Medulla oblongata (tissue), 1 donor: ENCODE measurements around the gene SCD5.

ENCODE experiments used
- DNase-seq: peaks from one replicate; pipeline ENCODE4 v3.0.0-alpha.2; 2015; ENCODE audit errors: extremely low spot score

SCD5 gene

GRCh38 chr4:82797040-82797404 is 1.6 kb downstream of the SCD5 start:
- peak; percentile 69 for DNase-seq

GRCh38 chr4:82792912-82793649 is 5.5 kb downstream of the SCD5 start:
- DNase-seq: peak; percentile 90

DNA sequence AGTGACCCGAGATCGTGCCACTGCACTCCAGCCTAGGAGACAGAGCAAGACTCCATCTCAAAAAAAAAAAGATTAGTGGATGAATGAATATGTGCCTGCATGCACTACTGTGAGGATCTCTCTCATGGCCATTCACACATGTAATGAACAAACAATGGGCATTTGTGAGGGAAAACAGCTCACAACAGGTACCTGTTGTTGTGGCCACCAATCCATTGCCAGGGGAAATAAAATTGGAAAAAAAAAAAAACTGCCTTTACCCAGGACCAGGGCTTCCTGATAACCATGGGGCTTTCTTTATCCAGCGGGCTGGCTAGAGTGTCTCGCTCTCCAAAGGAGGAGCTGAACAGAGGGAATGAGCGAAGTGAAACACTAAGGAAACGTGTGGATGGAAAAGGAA is 7.4 kb downstream of the SCD5 start:
- DNase-seq: no peak

GRCh38 chr4:82790060-82790660 is 8.4 kb downstream of the SCD5 start:
- DNase-seq: no peak

DNA sequence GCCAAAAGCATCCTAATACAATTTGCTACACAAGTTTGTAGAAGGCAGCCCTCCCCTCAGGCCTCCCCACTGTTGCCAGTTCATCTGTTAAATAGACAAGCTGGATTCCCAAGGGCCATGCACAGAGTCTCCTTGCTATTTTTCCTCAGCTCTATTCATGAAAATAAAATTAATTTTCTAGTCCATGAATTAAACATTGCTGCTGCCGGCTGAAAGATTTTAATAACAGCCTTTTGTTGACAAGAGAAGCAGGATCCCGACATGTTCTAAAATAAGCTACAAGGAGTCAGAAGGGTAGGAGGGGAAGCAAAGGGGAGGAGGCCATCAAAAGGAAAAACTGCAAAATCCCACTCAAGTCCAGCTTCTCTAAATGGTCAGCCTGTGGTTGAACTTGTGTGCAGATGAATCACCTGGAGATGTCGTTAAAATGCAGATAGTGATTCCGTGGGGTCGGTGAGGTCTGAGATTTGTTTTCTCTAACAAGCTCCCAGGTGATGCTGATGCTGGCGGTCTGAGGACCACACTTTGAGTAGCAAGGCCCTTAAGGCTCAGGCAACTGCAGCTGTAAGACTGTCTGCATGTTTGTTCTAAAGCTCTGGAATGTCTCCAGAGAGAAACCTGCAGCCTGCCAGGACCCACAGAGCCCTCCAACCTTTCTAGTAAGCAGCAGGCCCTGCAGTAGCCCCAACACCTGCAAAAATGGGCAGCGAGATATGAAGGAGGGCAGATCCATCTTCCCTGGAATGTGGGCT is 9.4 kb downstream of the SCD5 start:
- DNase-seq: no peak

- no peak for DNase-seq
These were observed 11.3 kb downstream of the SCD5 start for GRCh38 chr4:82787342-82787741.

DNA sequence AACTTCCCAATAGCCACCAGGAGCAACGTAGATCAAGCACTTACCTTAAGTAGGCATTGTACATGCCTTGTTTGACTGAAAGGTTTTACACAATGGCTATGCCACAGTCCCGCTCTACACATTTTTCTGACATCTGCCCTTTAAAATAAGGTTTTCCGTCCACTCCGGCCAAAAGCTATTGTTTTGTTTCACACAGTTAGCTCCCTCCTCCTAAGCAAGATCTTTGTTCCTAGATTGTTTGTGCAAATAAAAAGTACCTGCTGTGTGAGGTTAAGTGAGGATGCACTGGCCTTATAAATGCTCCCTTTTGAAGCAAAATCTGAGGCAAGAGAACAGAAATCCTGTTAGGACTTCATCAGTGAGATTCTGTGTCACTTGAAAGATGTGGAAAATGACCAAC is 11.8 kb downstream of the SCD5 start:
- DNase-seq: no peak

- no peak for DNase-seq
These were observed 12.8 kb downstream of the SCD5 start for GRCh38 chr4:82785611-82786400.

DNA sequence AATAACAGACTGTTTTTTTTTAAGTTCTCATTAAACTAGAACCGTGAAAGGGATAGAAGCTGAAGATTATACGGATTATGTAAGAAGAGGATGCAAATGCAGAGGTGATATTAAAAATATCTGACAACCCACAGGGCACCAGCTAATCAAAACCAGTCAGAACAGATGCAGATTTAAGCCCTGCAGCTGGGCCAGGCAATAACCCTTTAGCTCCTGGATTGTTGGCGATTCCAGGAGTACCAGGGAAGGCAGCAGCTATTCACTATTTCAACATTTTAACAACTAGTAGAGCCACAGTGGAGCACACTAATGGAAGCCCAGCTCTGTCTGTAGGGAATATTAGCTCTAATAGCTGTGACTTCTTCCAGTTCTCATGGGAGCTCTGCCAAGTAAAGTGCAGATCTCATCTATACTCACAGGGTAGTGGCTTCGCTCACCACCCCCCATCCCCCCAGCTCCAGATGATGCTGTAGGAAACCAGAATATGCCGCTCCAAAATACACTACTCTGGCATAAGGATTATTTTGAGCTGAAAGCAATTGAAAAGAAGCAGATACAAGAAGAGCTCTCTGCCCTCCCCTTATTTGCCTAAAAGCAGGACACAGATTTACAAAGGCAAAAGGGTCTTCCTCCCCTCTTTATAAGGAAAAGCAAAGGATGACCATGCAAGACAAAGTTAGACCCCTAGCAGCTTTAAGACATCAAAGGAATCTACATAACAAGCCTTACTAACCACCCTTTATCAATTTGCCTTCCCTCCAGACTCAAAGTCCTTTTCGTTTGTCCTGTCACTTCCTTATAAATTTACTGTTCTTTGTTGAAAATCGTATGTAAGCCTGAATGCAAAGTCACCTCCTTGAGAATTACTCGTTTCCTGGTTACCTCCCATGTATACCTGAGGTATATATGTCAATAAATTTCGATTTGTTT is 13.7 kb downstream of the SCD5 start:
- DNase-seq: no peak

DNA sequence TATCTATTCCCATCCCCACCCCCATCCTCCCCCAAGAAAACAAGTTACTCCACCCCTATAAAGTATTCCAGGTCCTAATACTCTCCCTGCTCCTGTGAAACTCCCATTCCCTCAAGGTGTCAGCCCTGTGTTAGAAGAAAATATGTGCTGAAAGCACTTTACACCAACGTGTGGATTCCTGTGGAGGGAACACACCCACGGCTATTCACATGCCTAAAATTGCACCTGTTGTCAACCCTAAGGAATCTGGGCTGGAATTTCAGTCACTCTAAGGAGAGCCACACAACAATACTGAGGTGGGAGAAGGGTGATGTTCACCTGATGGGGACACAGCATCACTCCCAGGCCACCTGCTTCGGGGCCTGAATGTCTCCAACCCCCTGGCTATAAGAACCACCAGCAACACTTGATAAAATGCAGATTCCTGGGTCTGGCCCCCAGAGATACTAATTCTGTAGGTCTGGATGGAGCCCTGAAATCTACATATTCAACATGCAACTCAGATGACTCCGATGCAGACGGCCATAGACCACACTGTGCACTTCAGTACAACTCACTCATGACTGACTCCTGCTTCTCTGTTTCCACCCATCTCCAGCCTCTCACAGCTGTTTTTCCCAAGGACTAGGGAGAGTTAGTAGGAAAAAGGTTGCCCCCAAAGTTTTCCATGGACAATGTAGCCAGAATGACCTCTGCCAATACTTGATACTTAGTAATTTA is 15.8 kb downstream of the SCD5 start:
- no peak for DNase-seq

- DNase-seq: peak; percentile 81
These were observed 17.8 kb downstream of the SCD5 start for GRCh38 chr4:82780752-82781231.

GRCh38 chr4:82780170-82780751 is 18.3 kb downstream of the SCD5 start:
- DNase-seq: no peak

DNA sequence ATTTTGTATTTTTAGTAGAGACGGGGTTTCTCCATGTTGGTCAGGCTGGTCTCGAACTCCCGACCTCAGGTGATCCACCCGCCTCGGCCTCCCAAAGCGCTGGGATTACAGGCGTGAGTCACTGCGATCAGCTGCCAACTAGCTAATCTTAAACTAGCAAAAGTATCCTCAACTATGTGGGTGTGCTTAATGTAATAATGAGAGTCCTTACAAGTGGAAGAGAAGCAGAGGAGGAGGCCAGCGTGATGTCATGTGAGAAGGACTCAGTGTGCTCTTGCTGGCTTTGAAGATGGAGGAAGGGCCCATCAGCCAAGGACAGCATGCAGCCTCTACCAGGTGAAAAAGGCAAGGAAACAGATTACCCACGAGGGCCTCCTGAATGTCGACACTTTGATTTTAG is 19.6 kb downstream of the SCD5 start:
- DNase-seq: no peak

DNA sequence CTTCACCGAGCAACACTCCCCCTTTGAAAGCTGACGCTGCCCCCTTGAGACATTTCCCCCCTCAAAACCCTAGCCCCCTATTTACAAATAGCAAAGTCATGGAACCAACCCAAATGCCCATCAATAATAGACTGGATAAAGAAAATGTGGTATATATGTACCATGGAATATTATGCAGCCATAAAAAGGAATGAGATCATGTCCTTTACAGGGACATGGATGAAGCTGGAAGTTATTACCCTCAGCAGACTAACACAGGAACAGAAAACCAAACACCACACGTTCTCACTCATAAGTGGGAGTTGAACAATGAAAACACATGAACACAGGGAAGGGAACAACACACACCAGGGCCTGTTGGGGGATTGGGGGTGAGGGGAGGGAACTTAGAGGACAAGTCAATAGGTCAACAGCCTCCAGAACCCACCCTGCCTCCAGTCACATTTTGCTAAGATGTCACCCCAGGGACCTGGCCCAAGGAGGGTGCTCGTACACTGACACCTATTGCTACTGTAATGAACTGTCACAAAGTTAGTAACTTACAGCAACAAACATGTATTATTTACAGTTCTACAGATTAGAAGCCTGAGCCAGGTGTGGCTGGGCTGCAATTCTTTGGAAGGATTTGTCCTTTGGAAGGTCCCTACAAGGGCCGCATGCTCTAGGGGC is 20.6 kb downstream of the SCD5 start:
- no peak for DNase-seq

DNA sequence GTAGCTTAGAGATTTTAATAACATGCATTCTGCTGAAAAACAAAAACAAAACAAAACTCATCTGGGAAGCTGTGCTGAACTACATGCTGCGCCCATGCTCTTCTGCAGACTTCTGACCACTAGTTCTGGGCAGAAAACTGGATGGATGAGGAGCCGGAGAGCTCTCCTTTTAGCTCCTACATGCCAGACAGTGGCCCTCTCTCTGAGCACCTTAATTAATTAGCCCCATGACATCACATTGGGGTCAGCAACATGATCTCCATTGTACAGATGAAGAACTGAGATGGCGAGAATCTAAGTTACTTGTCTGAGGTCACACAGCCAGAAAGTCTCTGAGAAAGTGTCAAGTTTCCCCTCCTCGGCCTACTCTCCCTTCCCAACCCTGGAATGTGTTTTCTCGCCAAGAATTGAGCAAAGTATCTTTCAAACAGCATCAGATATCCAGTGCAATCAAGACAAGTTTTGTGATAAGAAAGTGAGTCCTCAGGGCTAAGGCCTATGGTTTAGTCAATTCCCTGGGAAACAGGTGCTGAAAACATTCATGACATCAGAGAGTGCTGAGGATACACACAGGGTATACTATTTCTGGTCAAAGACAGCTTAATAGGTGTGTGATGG is 21.6 kb downstream of the SCD5 start:
- no peak for DNase-seq

DNA sequence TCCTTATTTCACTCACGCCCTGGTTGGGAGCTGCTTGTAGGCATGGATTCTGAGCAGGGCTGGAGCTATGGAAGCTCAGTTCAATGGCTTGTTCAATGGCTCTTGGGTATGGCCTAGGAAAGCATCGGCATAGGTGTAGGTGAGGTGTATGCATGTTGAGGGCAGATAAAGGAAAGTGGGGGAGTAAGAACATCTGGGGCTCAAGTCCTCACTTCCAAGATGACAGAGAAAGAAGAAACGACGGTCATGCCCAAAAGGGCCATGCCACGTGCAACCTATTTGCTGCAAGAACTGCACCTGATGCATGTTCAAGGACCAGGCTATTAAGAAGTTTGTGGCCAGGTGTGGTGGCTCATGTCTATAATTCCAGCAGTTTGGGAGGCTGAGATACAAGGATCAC is 23.4 kb downstream of the SCD5 start:
- no peak for DNase-seq

DNA sequence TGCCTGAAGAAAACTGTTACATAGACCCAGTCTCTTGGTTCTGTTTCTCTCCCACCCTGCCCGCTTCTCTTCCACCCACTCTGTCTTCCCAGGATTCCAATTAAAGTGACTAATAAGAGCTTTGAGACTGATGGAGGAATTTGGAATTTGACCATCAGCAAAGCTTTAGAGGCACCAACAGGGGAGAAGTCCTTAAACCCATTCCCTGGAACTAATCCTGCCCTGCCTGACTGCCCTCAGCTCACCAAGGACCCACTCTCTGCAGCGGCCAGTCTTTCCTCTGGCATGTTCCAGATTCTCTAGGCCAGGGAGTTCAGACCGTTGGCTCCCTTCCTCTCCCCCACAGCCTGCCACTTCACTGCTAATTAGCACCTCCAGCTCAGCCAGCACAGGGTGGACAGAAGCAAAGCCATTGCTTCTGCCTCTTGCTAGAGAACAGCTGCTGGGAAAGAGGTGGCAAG is 23.9 kb downstream of the SCD5 start:
- DNase-seq: peak; percentile 77

DNA sequence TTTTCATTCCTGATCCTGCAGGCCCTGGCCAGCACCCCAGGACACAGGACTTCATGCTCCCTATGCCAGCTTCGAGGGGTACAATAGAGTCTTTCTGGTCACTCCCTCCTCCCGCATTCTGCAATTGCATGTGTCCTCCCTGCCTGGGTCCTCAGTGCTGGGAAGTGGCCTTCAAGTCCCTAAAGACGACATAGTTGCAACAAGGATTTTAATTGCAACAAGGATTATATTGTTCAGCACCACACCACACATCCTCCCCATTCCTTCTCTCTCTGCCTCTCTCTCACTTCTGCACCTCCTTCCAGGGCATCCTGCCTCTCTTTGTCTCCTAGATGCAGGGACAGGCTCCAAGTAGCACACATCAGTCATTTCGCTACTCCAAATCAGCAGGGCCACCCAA is 25.5 kb downstream of the SCD5 start:
- no peak for DNase-seq

- peak; percentile 97 for DNase-seq
These were observed 28.0 kb downstream of the SCD5 start for GRCh38 chr4:82770607-82771006.
